OCI-M2 (cell line): ENCODE results near the gene RAB30.

Experiments
- DNase-seq: peaks from one replicate; lab custom pipeline; 2025; ENCODE audit not compliant: unreplicated experiment; lab: John Stamatoyannopoulos, UW

RAB30 gene

GRCh38 chr11:83041126-83041525, 30.6 kb downstream of the RAB30 start:
- DNase-seq = no peak

- DNase-seq = no peak
These were observed 32.1 kb downstream of the RAB30 start for GRCh38 chr11:83039566-83039965.

GRCh38 chr11:83037877-83038276, 33.8 kb downstream of the RAB30 start:
- DNase-seq = no peak

- no peak for DNase-seq
These were observed 35.0 kb downstream of the RAB30 start for GRCh38 chr11:83036701-83037100.

- DNase-seq = no peak
These were observed 36.4 kb downstream of the RAB30 start for GRCh38 chr11:83035070-83035854.

- no peak for DNase-seq
These were observed 37.1 kb downstream of the RAB30 start for GRCh38 chr11:83034673-83035014.

GRCh38 chr11:83033972-83034672, 37.6 kb downstream of the RAB30 start:
- no peak for DNase-seq

GRCh38 chr11:83033371-83033770, 38.3 kb downstream of the RAB30 start:
- DNase-seq = no peak

- no peak for DNase-seq
These were observed 40.6 kb downstream of the RAB30 start for GRCh38 chr11:83031127-83031526.

GRCh38 chr11:83027794-83028193, 43.9 kb downstream of the RAB30 start:
- DNase-seq = no peak

GRCh38 chr11:83027289-83027688, 44.4 kb downstream of the RAB30 start:
- no peak for DNase-seq

- no peak for DNase-seq
These were observed 45.5 kb downstream of the RAB30 start for GRCh38 chr11:83026229-83026628.

- no peak for DNase-seq
These were observed 46.4 kb downstream of the RAB30 start for GRCh38 chr11:83025267-83025704.

- DNase-seq = no peak
These were observed 47.3 kb downstream of the RAB30 start for GRCh38 chr11:83024270-83024854.

GRCh38 chr11:83023410-83023809, 48.3 kb downstream of the RAB30 start:
- no peak for DNase-seq

GRCh38 chr11:83021780-83022125, 49.9 kb downstream of the RAB30 start:
- DNase-seq = no peak

- DNase-seq = no peak
These were observed 50.5 kb downstream of the RAB30 start for GRCh38 chr11:83020942-83021779.

GRCh38 chr11:83019888-83020579, 51.7 kb downstream of the RAB30 start:
- no peak for DNase-seq

- DNase-seq = no peak
These were observed 56.7 kb downstream of the RAB30 start for GRCh38 chr11:83014951-83015350.

- DNase-seq = no peak
These were observed 59.3 kb downstream of the RAB30 start for GRCh38 chr11:83012168-83013067.
